ENCODE data around the gene USP49. TPM values are rescaled to one million over a fixed set of nuclear protein-coding genes. Genes with fewer than 3 reads are reported as not detected.

USP49 gene
- total and polyA plus RNA-seq, 8 donors = 0.98 to 2.4 (median 1.5) TPM

GRCh38 chr6:41909727-41910126, 14.6 kb upstream of the USP49 start:
- no peak for TF ChIP-seq CTCF (IDR thresholded peaks at IDR 0.05)
- no peak for ATAC-seq
- WGBS, 2 donors = 93 to 97% methylated on average over 1 of the region's 1 CpG
- Histone ChIP-seq H3K36me3 (peaks cover 4 to 31% (median 8%) of the 10 kb centered on the region in 3 donors), H3K4me1 (peaks cover 10 to 16% (median 11%) of the 10 kb centered on the region in 3 donors), H3K4me3 (no peak overlapping the region), H3K9me3 (no peaks in the 10 kb centered on the region), H3K27ac (no peak overlapping the region), H3K27me3 (no peaks in the 10 kb centered on the region)
- no peak for FAIRE-seq
- intact Hi-C loops (cut with DNase I) = no loop called here
- DNase-seq = no peak

GRCh38 chr6:41901882-41902519, 6.8 kb upstream of the USP49 start:
- H3K4me1 ChIP-seq = no peaks in the 10 kb centered on the region
- WGBS, 2 donors = 97 to 100% methylated on average over 1 of the region's 1 CpG
- peak in 3 of 4 donors; percentile 37 to 72 (median 37) for ATAC-seq
- H3K9me3 ChIP-seq = no peaks in the 10 kb centered on the region
- no peak overlapping the region for H3K27ac ChIP-seq
- no peak overlapping the region for H3K4me3 ChIP-seq
- H3K27me3 ChIP-seq = no peaks in the 10 kb centered on the region
- DNase-seq = peak in 2 of 6 donors; percentile 19 to 34
- peaks cover 3 to 20% (median 8%) of the 10 kb centered on the region in 3 donors for H3K36me3 ChIP-seq
- TF ChIP-seq CTCF (IDR thresholded peaks at IDR 0.05) = no peak
- FAIRE-seq = no peak
- intact Hi-C loops (cut with DNase I) = no loop called here

- 77 to 83% methylated on average over 1 of the region's 1 CpG for WGBS, 2 donors
- no peak for DNase-seq
- H3K4me3 ChIP-seq = no peak overlapping the region
- peaks cover 0 to 3% (median 0%) of the 10 kb centered on the region in 3 donors for H3K4me1 ChIP-seq
- H3K9me3 ChIP-seq = no peaks in the 10 kb centered on the region
- no peak for FAIRE-seq
- H3K27me3 ChIP-seq = no peaks in the 10 kb centered on the region
- H3K27ac ChIP-seq = no peak overlapping the region
- intact Hi-C loops (cut with DNase I) = no loop called here
- no peak for ATAC-seq
- peaks cover 0 to 8% (median 0%) of the 10 kb centered on the region in 3 donors for H3K36me3 ChIP-seq
- no peak for TF ChIP-seq CTCF (IDR thresholded peaks at IDR 0.05)
Observed at GRCh38 chr6:41900861-41901260, 5.7 kb upstream of the USP49 start.

GRCh38 chr6:41896281-41896680, 1.1 kb upstream of the USP49 start:
- H3K4me1 ChIP-seq = peaks cover 0 to 9% (median 0%) of the 10 kb centered on the region in 3 donors
- H3K9me3 ChIP-seq = no peaks in the 10 kb centered on the region
- no peaks in the 10 kb centered on the region for H3K27me3 ChIP-seq
- H3K4me3 ChIP-seq = peak overlapping the region in 2 of 4 donors; percentile 67 to 82
- FAIRE-seq = no peak
- intact Hi-C loops (cut with DNase I) = no loop called here
- H3K36me3 ChIP-seq = no peaks in the 10 kb centered on the region
- no peak for ATAC-seq
- 37 to 50% methylated on average over 3 of the region's 3 CpGs for WGBS, 2 donors
- no peak for DNase-seq
- H3K27ac ChIP-seq = peak overlapping the region in 2 of 4 donors; percentile 80
- no peak for TF ChIP-seq CTCF (IDR thresholded peaks at IDR 0.05)

Data from pancreas (tissue), 10 donors.